ENCODE results near the gene NTNG1. TPM values are rescaled to one million over a fixed set of nuclear protein-coding genes. Genes with fewer than 3 reads are reported as not detected.

The NTNG1 gene
- total RNA-seq, 1 experiment from 2014 or later = 1.5 TPM

GRCh38 chr1:107460035-107460434, 319.2 kb downstream of the NTNG1 start:
- 0 out of 7 replicates have a peak, but pooled peaks cover 0 to 3% (median 0%) of the 10 kb centered on the region in 3 experiments for H3K36me3 Mint-ChIP-seq (ENCODE audit: insufficient read depth in 1 of 3, low read depth in 3 of 3)
- WGBS (ENCODE audit: extremely low coverage, insufficient read length, low lambda C conversion rate) = no CpG with 5 or more reads among the region's 8 CpGs
- no peaks in the 10 kb centered on the region for H3K79me2 ChIP-seq (ENCODE audit: insufficient read depth, low read length)

More at GRCh38 chr1:107460035-107460434, 319.2 kb downstream of the NTNG1 start:
- H3K4me1 ChIP-seq (ENCODE audit: insufficient read depth, low read length) = no peaks in the 10 kb centered on the region
- H3K4me3 Mint-ChIP-seq = no peak overlapping the region
- no peaks in the 10 kb centered on the region for H3K27me3 ChIP-seq (ENCODE audit: insufficient read depth, low read length)
- no peak overlapping the region for H3K23ac ChIP-seq (ENCODE audit: insufficient read length, low read depth, low read length)
- H2AK5ac ChIP-seq (ENCODE audit: insufficient read length, low read length) = no peak overlapping the region
- H3K79me1 ChIP-seq (ENCODE audit: insufficient read depth, low read depth, low read length, poor library complexity, severe bottlenecking) = no peaks in the 10 kb centered on the region
- H3K27ac ChIP-seq (ENCODE audit: insufficient read length, low read depth, low read length) = no peak overlapping the region
- no peak overlapping the region for H3K18ac ChIP-seq (ENCODE audit: insufficient read length, low read depth, low read length)
- H2AFZ ChIP-seq (ENCODE audit: low read length) = no peak overlapping the region
- H3K56ac ChIP-seq (ENCODE audit: insufficient read length, low read depth, low read length) = no peak overlapping the region
- H2BK20ac ChIP-seq (ENCODE audit: low read depth, low read length, poor library complexity, severe bottlenecking) = no peak overlapping the region
- no peak overlapping the region for H2BK12ac ChIP-seq (ENCODE audit: insufficient read length, low read depth, low read length)
- no peak overlapping the region for H2BK120ac ChIP-seq (ENCODE audit: low read depth, low read length, poor library complexity, severe bottlenecking)
- H4K20me1 ChIP-seq (ENCODE audit: control insufficient read depth, insufficient read depth, insufficient read length) = no peaks in the 10 kb centered on the region
- H4K8ac ChIP-seq (replicated peaks; ENCODE audit: insufficient read length, low read depth, low read length) = no peak overlapping the region
- peaks cover 12 to 13% of the 10 kb centered on the region in 2 experiments for H3K4me1 Mint-ChIP-seq
- no peak overlapping the region for H3K4ac ChIP-seq (ENCODE audit: low read depth, low read length)
- no peaks in the 10 kb centered on the region for H3K23me2 ChIP-seq (ENCODE audit: insufficient read length, low read depth, low read length, poor library complexity, severe bottlenecking)
- H4K5ac ChIP-seq (ENCODE audit: insufficient read length, low read depth, low read length) = no peak overlapping the region
- no peak overlapping the region for H3K14ac ChIP-seq (ENCODE audit: insufficient read depth, low read length)
- H3K4me2 ChIP-seq (ENCODE audit: insufficient read depth, insufficient read length, low read length) = no peak overlapping the region
- no peak for TF ChIP-seq CTCF (conservative IDR thresholded peaks at IDR 0.05)
- no peaks in the 10 kb centered on the region for H3K9me3 ChIP-seq (ENCODE audit: control insufficient read depth, low read depth, low read length)
- no peak for DNase-seq
- no peak overlapping the region for H3K9ac ChIP-seq (ENCODE audit: extremely low read depth, insufficient read length, low read length)
- no peak overlapping the region for H3T11ph ChIP-seq (ENCODE audit: low read length)
- no peak overlapping the region for H4K91ac ChIP-seq (ENCODE audit: insufficient read length, low read depth, low read length)
- no peak overlapping the region for H3K27ac Mint-ChIP-seq
- no peaks in the 10 kb centered on the region for H3K9me3 Mint-ChIP-seq
- no peaks in the 10 kb centered on the region for H3K27me3 Mint-ChIP-seq (ENCODE audit: low read depth)
- H2BK15ac ChIP-seq (ENCODE audit: low read depth, low read length) = no peak overlapping the region
- no peak overlapping the region for H2BK5ac ChIP-seq (ENCODE audit: insufficient read length, low read length)
